HG03280 (cell line): Measurements from ENCODE around the gene THYN1.
"Not testable (repeated sequence)": the region's sequence is repeated elsewhere in the genome, so short reads cannot be mapped to it uniquely, and the experiment has no call there.

ENCODE experiments used
- ATAC-seq: cut with Tn5 transposase; IDR thresholded peaks from one replicate; pipeline ENCODE4 v1.9.1; 2021; ENCODE audit warnings: mild to moderate bottlenecking, moderate library complexity; ENCODE audit not compliant: unreplicated experiment

THYN1 gene

DNA sequence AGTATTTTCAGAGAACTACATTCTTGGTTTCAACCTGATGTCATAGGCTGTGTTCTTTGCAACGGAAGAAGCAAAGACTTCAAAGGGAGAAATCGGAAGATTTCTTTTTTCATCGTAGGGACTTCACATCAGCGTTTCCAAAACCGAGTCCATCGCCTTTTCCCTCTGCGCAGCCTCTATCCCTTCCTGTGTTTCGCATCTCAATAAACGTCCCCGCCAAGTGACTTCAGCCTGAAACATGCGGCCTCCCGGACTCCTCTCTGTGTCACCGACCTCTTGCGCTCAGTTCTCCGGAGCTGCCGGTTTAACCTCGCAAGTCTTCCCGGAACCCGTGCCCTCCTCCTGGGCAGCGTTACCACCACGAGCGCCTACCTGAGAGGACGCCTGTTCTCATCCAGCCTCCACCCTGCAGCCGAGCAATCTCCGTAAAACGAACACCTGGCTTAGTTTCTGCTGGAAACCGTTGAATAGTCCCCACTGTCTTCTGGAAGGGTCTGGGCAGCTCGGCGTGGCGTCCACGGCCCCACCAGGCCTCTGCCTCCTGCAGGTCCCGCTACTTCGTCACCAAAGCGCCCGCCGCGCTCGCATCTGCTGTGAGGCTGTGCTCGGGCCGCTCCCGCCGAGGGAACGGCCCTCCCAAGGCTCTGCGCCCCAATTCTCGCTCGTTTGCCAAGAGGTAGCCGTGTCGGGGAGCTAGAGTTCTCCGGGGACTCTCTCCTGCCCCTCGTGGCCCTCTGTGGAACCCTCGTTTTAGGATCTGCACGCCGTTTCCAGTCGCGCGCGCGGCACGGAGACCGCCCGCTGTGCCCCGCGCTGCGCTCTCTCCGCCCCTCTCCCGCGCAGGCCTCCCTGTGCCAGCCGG is 22.6 kb upstream of the THYN1 start, which contains the start of gene GLB1L3:
TSS of gene GLB1L3 (plus strand) at position 846 of the 862 bp plus-strand sequence. CDS start 362 bp downstream, outside the sequence.
- ATAC-seq, result peak; percentile 81

DNA sequence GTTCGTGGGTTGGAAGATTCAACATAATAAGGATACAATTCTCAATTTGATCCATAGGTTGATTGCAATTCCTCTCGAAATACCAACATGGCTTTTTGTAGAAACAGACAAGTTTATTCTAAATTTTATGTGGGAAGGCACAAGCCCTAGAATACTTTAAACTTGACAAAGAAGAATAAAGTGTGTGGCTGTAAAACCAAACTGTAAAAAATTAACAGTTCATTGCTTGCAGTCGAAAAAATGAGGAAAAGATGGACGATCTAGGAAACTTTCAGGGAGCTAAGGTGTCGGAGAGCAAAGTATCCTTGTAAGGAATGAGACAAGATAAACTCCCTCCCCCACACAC is 22.0 kb upstream of the THYN1 start:
- ATAC-seq, result no peak

DNA sequence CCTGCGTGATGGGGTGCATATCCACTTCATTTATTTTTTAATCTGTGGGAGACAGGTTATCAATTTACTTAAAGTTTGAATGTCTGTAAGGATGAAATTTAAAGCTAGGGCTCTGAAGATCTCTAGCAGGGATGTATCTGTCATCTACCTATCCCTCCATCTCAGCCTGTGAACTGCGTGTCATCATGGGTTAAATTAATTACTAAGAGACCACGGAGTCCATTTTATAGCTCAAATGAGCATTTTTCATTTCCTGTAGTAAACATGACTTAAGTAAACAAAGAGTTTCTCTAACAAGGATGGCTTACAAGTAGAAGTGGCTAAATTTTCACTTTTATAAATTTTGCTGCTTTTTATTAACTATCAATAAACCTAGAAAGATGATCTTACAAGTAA is 20.2 kb upstream of the THYN1 start:
- ATAC-seq, result no peak

DNA sequence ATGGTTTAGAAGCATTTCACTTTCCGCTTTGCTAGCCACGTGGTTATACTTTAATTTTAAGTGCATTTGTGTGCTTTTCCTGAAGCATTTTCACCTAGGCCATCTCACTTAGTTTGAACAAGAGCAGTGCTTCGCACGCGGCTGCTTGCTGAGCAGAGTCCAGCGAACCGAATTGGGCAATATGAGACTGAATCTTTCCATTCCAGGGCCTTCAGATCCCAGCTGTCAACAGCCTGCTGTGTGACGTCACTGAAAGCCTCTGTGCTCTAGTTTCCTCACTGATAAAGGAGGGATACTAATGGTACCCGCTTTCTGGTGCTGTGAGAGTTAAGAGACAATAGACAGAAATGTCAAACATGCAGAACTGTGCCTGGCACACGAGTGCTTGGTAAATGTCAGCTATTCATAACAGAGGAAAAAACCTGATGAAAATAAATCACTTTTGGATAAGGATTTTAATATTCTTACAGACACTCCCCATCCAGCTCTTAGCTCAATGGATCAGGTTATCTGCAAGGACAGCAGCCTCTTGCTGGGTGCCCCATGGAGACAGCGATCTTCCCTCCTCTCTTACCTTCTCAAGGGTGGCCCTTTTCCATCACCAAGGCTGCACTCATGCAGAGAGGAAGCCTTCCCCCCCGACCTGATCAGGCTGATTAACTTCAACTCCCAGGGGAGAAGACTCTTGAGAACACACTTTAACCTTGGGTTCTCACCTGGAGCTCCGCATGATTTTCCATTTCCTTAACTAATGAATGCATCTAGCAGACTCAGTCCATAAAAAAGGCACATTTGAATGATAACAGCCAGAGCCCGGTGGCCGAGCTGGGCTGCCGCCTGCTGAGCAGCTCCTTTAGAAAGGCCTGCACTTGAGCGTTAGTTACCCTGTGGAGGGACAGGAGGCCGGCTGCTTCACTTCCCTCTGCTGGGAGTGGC is 19.5 kb upstream of the THYN1 start:
- no peak for ATAC-seq

DNA sequence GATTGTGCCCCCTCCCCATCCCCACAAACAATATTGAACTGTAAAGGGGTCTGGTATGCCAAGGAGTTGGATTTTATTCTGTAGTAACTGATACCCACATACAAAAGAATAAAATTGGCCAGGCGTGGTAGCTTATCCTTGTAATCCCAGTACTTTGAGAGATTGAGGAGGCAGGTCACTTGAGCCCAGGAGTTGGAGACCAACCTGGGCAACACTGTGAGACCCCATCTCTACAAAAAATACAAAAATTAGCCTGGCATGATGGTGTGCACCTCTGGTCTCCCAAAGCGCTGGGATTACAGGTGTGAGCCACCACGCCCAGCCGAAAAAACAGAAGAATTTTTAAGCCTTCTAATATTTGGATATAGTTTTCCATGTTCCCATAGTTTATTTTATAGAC is 18.8 kb upstream of the THYN1 start:
- no peak for ATAC-seq

DNA sequence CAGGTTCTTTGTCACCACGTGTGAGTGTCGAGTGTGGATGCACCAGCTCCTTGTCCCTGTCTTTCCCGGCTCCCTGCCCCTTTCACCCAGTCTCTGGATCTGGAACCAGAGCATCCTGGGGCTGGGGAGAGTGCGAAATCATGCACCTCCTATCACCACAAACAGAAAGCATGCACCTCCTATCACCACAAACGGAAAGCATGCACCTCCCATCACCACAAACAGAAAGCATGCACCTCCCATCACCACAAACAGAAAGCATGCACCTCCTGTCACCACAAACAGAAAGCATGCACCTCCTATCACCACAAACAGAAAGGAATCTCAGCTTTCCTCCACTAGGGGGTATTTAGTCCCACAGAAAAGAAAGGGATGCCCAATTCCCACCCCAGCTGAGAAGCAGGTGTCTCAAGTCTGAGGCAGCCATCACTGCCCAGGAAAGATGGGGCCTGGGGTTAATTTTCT is 17.1 kb upstream of the THYN1 start:
- no peak for ATAC-seq

DNA sequence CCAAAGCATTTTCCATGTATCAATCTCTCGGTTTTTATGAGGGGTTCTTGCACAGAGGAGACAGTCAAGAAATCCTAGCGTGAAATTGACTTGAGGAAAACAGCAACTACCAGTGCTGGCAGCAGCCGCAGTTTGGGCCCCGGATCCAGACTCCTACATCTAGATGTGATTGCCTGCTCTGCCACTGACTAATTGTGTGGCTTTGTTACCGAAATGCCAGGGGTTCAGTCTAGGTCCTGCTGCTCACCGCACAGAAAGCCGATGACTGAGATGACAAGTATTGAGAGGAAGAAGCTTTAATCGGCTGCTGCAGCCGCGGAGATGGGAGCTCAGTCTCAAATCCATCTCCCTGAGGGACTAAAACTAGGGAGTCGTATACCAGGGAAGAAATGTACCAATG is 14.8 kb upstream of the THYN1 start:
- no peak for ATAC-seq

DNA sequence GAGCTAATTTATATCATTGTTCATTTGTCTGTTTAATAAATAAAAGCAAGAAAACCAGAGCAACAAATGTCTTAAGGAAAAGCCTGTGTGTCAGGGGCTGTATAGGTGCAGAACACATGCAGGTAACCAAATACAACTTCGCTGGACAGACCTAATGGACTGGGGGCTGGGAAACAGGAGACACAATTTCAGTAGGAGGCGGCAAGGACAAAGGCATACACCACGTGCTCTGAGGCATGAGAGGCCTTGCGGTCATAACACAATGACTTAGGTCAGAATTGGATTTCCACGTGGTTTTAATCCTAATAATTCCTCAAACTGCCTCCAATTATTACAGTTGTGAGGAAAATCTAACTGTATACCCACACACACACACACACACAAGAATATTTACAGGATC is 14.3 kb upstream of the THYN1 start:
- ATAC-seq, result no peak

DNA sequence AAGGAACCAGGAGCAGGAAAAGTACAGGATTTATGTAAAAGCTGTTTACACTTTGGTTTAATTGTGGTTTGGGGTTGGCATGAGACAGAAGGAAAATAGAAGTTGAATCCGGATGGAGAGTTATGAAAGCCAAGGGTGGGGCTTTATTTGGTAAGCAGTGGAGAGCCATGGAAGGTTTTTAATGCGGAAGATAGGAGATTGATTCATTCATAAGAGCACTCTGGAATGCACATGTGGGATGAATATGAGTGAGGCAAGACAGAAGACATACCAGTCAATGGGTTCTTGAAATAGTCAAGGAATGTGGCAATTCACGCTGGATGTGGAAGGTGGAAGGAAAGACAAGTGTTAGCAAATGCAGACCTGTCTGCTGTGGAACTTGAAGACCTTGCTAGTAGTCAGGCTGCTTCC is 13.7 kb upstream of the THYN1 start:
- no peak for ATAC-seq

DNA sequence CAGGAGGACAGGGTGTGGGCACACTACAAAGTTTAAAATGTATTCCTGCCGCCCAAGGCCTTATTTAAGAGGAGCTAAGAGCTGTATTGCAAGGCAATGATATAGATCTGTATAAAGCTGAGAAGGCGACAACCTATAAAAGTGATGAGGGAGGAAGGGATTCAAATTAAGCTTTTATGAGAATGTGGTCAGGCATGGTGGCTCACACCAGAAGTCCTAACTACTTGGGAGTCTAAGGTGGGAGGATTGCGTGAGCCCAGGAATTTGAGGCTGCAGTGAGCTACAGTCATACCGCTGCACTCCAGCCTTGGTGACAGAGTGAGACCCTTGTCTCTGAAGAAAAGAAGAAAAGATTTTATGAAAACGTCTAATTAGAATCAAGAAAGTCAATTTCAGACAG is 13.3 kb upstream of the THYN1 start:
- ATAC-seq, result no peak

DNA sequence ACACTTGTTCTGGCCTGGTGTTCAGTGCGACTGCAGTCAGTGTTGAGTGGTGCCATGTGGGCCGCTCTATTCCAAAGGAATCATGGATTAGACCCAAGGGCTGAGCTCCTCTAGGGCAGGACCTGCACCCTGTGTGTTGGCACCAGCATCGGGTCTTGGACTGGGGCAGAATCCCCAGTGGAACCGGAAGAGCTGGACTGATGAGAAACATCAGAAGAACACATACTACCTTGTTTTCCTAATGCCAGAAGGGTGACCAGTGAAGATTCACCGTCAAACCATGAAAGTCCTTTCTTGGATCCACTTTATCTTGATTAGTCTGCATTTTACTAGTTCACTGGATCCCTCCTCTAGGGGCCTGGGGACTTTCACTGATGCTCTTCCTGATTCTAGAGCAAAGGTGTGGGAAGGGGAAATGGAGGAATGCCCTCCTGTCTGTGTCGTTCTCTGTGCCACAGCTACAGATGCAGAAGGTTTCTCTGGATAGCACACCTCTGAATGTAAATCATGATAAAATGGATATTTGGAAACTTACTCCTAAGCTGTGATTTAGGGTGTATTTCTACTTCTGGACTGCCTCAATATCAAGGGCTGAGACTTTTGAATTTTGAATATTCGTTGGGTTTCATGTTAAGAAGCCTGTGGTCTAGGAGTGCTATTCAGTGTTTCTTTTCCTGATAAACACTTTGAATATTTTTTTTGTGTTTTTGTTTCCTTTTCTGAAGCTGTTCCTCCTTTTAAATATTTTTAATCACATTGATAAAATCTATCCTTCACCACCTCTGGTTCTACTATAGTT is 12.0 kb upstream of the THYN1 start:
- no peak for ATAC-seq

DNA sequence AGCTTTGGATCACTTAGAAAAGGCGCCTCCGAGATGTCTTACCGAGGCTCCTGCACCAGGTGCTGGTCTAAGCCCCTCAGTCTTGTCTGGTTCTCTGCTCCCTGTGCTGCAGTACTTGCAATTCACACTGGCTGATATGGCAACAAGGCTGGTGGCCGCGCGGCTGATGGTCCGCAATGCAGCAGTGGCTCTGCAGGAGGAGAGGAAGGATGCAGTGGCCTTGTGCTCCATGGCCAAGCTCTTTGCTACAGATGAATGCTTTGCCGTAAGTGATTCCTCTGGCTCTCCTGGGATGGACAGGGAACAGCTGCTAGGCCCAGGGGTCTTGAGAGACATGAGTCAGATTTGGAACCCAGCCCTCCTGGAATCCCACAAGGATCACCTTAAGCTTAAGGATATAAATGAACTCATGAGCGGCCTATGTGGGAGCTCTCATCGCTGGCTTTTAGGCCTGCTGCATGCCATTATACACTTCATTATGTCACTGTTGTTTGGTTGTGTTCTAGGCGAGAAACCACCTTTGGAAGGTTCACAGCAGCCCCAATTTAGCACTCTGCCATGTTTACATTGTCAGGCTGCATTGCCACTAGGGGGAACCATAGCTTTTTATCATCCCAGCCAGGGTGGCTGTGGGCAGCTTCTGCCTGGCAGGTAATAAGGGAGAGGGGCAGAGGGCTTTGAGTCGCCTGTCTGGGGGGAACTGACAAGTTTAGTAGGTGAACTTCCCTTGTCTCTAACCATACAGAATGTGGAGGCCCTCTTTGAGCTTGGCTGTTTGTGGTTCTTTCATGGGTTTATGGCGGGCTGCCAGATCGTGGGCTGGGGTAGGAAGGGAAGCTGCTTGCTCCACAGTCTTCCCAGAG is 8.7 kb upstream of the THYN1 start:
- ATAC-seq, result no peak

DNA sequence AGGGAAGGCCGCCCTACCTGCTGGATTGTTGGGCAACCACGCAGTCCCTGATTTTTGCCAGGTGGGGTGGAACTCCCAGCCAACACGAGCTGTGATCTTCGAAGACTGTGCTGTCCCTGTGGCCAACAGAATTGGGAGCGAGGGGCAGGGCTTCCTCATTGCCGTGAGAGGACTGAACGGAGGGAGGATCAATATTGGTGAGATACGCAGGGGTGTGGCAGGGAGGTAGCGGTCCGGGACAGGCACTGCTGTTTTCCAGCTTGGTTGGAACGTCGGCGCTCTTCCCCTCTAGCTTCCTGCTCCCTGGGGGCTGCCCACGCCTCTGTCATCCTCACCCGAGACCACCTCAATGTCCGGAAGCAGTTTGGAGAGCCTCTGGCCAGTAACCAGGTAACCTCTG is 7.8 kb upstream of the THYN1 start:
- no peak for ATAC-seq

DNA sequence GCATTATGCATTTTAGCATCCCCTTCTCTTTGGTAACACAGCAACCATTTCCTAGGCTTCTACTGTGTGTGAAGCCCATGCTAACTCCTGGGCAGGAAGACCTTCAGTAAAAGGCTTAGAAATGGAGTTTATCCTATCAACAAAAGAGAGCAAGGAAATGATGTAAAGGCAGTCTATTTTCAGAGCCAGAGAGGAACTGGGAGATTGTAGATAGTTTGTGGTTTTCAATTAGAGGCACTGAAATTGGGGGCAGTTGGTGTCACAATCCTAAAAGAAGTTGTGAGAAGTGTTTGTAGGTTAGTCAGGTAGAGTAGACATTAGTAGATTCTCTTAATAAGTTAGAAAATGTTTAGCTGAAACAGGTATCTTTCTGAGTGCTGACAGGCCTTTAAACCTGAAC is 7.4 kb upstream of the THYN1 start:
- ATAC-seq, result no peak

DNA sequence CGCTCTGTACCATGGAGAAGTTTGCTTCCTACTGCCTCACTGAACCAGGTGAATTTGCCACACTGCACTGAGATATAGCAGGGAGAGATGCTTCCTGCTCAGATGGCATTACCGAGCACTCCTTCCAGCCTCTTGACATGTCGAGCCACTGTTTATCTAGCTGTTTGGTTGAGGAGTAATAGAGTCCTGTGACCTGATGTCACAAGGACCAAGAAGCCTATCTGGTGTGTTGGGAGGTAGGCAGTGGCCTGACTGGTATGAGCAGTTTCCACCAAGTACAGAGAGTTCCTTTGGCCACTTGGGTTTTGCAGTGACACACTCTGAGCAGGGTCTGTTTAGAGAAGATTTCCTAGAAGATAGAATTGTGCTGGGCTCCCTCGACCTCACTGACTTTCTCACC is 5.4 kb upstream of the THYN1 start:
- ATAC-seq, result no peak

DNA sequence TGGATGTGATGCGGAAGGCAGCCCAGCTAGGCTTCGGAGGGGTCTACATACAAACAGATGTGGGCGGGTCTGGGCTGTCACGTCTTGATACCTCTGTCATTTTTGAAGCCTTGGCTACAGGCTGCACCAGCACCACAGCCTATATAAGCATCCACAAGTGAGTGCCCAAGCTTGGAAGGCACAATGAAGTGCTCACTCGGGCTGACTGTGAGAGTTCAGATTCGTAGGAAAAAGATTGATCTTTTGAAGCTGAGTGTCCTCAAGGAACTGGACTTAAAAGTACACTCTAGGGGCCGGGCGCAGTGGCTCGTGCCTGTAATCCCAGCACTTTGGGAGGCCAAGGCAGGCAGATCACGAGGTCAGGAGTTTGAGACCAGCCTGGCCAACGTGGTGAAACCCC is 3.9 kb upstream of the THYN1 start:
- no peak for ATAC-seq

DNA sequence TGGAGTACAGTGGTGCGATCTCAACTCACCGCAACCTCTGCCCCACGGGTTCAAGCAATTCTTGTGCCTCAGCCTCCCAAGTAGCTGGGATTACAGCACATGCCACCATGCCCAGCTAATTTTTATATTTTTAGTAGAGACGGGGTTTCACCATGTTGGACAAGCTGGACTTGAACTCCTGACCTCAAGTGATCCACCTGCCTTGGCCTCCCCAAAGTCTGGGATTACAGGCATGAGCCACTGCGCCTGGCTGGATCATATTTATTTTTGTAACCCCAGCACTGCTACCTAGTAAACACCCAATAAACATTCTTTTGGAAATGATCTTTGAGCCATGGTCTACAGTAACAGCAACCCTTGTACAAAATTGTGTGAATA is 2.0 kb upstream of the THYN1 start:
- ATAC-seq, result not testable (repeated sequence)

DNA sequence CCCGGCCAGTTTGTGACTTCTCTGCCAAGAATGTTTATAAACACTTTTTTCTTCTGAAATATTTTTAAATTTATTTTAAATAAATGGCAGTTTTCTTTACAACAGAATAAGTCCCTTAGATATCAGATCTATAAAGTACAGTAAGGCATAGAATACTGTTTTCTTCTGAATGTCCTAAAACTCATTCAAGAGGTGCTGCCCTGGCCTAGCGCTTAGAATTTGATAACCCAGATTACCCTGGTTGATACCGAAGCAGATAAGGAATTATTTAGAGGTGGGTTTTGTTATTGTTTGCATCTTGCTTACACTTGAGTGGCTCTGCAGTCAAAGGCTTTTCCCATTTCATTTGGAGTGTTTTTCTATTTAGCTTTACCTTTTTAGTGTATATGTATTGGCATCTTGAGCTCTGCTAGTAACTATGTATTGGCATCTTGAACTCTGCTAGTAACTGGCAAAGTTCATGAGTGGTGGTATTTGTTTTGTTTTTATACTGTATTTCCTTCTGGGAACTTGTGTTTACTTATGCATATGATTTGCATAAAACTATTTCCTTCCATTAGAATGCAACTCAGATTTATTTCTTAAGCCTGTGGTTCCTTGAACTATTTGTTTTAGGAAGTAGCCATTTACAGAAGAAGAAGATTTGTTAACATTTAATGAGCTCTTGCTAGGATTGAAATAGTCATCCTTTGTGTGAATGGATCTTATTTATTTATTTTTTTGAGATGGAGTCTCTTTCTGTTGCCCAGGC is 1.5 kb upstream of the THYN1 start:
- ATAC-seq, result no peak
